Progenitor cell of endocrine pancreas (in vitro differentiated cells): ENCODE data around the gene C14orf119. TPM values are rescaled to one million over a fixed set of nuclear protein-coding genes. Genes with fewer than 3 reads are reported as not detected.

Experiments
- DNase-seq: peaks from one replicate; pipeline ENCODE4 v3.0.0; 2021; ENCODE audit warnings: low spot score; ENCODE audit not compliant: unreplicated experiment
- H3K27ac Mint-ChIP-seq: 2 replicates; pipeline ENCODE4 v1.8.0; 2021; ENCODE audit warnings: mild to moderate bottlenecking, moderate library complexity, mixed read lengths
- H3K27me3 Mint-ChIP-seq: 2 replicates; pipeline ENCODE4 v1.8.0; 2021; ENCODE audit warnings: mixed read lengths
- H3K36me3 Mint-ChIP-seq: 2 replicates; pipeline ENCODE4 v1.8.0; 2022; ENCODE audit warnings: mixed read lengths; ENCODE audit not compliant: insufficient read depth
- H3K4me1 Mint-ChIP-seq: 2 replicates; pipeline ENCODE4 v1.8.0; 2021; ENCODE audit warnings: low read depth, mixed read lengths
- H3K4me3 Mint-ChIP-seq: 2 replicates; pipeline ENCODE4 v1.8.0; 2021; ENCODE audit warnings: low read depth, mild to moderate bottlenecking, moderate library complexity, mixed read lengths
- H3K9me3 Mint-ChIP-seq: 2 replicates; pipeline ENCODE4 v1.8.0; 2021; ENCODE audit warnings: low read depth, mixed read lengths
- CTCF ChIP-seq: fragments of 200-600 bp; sonication (generic); IDR thresholded peaks from one replicate; pipeline ENCODE4 v1.5.0; 2021; ENCODE audit warnings: antibody characterized with exemption, mild to moderate bottlenecking; ENCODE audit not compliant: unreplicated experiment
- long read RNA-seq: library from polyadenylated mRNA; unstranded; transcript quantifications from one replicate; pipeline ENCODE4 v2.0.0, GENCODE V29; 2020
- total RNA-seq: library from RNA; stranded (reverse); gene quantifications from 2 replicates; pipeline ENCODE4 v1.2.1, GENCODE V29; 2021

C14orf119 gene
- total RNA-seq: 42.2 and 45.8 TPM in 2 replicates
- long read RNA-seq, transcript C14orf119-201 (2 exons, 3,660 nt): major isoform, 67 of 72 reads
- long read RNA-seq, partial matches to known transcripts: 0 of 72 reads
- long read RNA-seq, other reads (novel, unspliced or antisense): 5 of 72 reads

GRCh38 chr14:23095196-23096108 is at the start of gene C14orf119:
TSS of gene C14orf119 (plus strand) at chr14:23095505. CDS start at chr14:23097659, 2,154 bp downstream.
- no peak for TF ChIP-seq CTCF
- Mint-ChIP-seq H3K36me3 (peaks cover 6% of the 10 kb centered on the region), H3K27ac (no peak within 1 kb of the TSS), H3K4me1 (peaks cover 19% of the 10 kb centered on the region), H3K9me3 (no peaks in the 10 kb centered on the region), H3K27me3 (no peaks in the 10 kb centered on the region), H3K4me3 (no peak within 1 kb of the TSS)
- peak; percentile 98 for DNase-seq

GRCh38 chr14:23047034-23047634 is 48.2 kb upstream of the C14orf119 start:
- Mint-ChIP-seq H3K36me3 (peaks cover 4% of the 10 kb centered on the region), H3K9me3 (no peaks in the 10 kb centered on the region), H3K4me3 (no peak overlapping the region), H3K27me3 (peaks cover 7% of the 10 kb centered on the region), H3K4me1 (peaks cover 2% of the 10 kb centered on the region), H3K27ac (no peak overlapping the region)
- no peak for DNase-seq
- no peak for TF ChIP-seq CTCF

GRCh38 chr14:23047751-23048693 is 47.3 kb upstream of the C14orf119 start:
- Mint-ChIP-seq H3K36me3 (peaks cover 4% of the 10 kb centered on the region), H3K27ac (no peak overlapping the region), H3K4me3 (no peak overlapping the region), H3K27me3 (peaks cover 7% of the 10 kb centered on the region), H3K9me3 (no peaks in the 10 kb centered on the region), H3K4me1 (peaks cover 2% of the 10 kb centered on the region)
- no peak for DNase-seq
- TF ChIP-seq CTCF: no peak

- H3K36me3 Mint-ChIP-seq: peaks cover 4% of the 10 kb centered on the region
These were observed 46.3 kb upstream of the C14orf119 start for GRCh38 chr14:23049011-23049410.

More at GRCh38 chr14:23049011-23049410, 46.3 kb upstream of the C14orf119 start:
- Mint-ChIP-seq H3K4me1 (peaks cover 2% of the 10 kb centered on the region), H3K4me3 (no peak overlapping the region), H3K9me3 (no peaks in the 10 kb centered on the region), H3K27ac (no peak overlapping the region), H3K27me3 (peaks cover under 1% of the 10 kb centered on the region)
- TF ChIP-seq CTCF: no peak
- no peak for DNase-seq
